HG02973 (cell line): ENCODE data around the gene RELN.
A peak's percentile ranks its signal among the peaks of the same experiment; 100 is the strongest.
"Not testable (repeated sequence)": the region's sequence is repeated elsewhere in the genome, so short reads cannot be mapped to it uniquely, and the experiment has no call there.

Experiments
- ATAC-seq: cut with Tn5 transposase; IDR thresholded peaks from one replicate; pipeline ENCODE4 v1.9.1; 2021; ENCODE audit warnings: moderate library complexity; ENCODE audit not compliant: unreplicated experiment

The RELN gene

DNA sequence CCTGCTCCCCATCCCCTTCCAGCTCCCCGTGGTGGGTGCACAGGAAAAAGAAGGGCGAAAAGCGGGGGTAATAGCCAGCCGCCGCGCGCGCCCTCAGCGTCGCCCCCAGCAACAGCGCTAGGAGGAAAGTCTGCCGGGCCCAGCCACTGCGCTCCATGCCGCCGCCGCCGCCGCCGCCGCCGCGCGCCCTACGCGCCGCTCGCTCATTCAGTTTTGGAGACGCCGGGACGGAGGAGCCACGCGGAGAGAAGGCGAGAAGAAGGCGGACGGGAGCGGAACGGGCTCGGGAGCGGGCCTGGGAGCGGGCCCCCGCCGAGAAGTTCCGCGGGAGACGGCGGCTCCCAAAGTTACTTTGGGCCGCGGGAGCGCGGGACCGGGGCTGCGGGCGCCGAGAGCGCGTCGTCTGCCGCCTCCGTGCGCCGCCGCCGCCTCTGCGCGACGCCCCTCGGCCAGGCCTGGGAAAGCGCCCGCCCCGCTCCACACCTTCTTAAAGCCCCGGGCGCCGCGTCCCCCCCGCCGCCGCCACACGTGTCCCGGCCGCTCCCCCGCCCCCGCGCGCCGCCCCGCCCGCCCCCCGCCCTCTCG lies at the start of gene RELN:
TSS of gene RELN (minus strand) at position 459 of the 585 bp plus-strand sequence. CDS start at position 157, 302 bp downstream.
- ATAC-seq, result no peak

DNA sequence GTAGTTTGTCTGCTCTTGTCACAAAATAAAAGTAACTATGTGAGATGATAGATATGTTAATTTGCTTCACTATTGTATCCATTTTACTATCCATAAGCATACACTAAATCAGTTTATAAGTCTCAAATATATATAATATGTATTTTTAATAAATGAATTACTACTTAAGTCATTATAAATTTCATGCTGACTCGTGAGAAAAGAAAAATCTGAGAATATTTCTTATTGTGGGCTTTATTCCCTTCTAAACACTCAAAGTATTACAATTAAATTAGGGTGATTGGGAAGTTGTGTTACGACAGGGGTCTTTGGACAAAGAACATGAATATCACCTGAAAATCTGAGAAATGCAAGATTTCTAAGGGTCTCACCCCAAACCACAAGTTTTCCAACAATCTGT lies 48.7 kb upstream of the RELN start:
- ATAC-seq, result no peak

DNA sequence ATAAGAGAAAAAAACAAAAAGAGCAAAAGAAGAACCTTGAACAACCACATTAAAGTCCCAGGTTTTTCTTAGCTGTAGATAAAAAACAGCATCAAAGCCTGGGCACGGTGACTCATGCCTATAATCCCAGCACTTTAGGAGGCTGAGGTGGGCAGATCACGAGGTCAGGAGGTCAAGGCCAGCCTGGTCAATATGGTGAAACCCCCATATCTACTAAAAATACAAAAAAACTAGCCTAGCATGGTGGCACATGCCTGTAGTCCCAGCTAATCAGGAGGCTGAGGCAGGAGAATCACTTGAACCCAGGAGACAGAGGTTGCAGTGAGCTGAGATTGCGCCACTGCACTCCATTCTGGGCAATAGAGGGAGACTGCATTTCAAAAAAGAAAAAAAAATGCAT lies 47.4 kb upstream of the RELN start:
- not testable (repeated sequence) for ATAC-seq

DNA sequence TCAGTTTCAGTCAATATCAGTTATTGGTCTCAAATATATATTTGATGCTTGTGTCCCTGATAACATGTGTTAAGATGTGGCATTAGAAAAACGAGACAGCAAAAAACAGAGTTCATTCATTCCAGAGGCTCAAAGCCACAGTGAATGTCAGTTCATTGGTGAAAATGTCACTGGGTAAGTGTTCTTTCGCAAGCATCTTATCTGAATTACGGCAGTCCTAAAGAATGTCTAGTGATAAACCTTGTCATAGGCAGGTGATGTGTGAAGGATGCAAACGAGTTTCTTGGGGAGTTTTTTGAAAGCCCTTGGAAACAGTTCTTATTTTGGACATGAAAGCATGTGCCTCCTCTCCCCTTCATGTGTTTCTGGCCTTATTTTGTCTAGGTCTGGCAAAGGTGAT lies 45.9 kb upstream of the RELN start:
- no peak for ATAC-seq

DNA sequence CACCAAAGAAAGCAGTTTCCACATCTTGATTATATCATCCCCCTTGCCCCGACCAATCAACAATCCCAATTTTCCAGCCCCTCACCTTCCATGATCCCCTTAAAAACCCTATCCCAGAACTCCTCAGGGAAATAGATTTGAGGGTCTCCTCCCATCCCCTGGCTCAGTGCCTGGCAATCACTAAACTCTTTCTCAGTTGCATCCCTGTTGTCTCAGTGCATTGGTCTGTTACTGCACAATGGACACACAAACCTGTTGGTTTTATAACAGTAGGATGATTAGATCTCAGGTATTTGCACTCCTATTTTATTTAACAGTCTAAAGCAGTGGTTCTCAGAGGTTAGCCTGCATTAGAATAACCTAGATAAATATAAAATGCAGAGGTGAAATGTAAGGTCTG lies 45.2 kb upstream of the RELN start:
- ATAC-seq, result no peak

DNA sequence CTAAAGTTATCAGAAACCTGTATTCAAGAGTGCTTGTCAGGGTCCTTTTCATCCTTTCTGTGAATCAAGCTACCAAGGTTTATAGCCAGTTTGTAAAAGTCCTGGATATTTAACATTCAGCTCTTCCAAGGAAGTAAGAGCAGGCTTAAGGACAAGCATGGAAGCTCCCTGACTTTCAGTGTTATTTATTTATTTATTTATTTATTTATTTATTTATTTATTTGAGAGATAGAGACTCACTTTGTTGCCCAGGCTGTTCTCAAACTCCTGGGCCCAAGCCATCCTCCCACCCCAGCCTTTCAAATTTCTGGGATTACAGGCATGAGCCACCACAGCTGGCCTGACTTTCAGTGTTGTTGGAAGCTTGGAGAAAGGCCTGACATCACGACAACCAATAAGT lies 44.4 kb upstream of the RELN start:
- no peak for ATAC-seq

DNA sequence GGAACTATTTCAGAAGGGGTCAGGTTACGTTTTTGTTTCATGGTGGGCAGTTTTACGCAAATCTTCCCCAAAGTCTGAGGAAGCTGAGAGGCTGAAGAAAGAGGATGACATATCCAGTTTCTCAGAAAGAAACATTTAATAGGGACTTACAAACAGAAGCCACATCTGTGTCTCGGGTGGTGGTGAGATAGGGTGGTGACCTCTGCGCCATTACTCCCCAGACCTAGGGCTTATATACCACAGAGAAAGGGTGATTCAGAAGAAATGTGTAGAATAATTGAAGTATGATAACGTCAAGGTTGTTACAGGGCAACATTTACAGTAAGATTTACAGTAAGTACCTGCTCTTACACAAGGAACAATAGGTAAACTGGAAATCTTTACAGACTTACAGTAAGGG lies 43.0 kb upstream of the RELN start:
- no peak for ATAC-seq

DNA sequence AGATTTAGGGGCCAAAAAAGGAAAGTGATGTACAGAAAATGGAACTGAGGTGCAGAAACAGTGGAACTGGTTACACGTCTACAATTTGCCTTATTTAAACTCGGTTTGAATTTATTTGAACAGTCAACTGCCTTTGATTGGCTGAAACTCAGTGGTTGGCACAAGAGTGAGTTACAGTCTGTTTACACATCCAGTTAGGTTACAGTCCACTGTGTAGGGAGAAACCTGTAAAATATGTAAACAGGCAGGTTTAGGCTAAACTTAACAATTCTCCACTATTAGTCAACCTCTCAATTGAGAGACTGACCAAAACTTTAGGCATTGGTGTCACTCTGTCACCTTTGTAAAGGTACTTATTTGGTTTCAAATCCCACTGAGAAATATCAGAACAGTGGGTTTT lies 40.3 kb upstream of the RELN start:
- no peak for ATAC-seq

DNA sequence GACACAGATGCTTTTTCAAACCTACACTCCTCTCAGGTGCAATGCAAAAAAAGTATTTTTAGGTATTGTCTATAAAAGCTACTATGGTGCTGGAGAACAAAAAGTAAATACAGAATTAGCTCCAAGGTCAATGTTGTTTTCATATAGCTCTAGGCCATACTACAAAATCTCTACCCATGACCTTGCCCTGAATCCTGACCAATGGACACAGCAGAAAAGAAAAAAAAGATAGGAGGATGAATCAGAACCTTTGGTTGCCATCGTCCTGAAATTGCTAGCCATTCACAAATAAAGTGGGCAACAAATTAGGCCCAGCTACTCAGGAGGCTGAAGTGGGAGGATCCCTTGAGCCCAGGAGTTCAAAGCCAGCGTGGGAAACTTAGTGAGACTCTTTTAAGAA lies 35.2 kb upstream of the RELN start:
- no peak for ATAC-seq

DNA sequence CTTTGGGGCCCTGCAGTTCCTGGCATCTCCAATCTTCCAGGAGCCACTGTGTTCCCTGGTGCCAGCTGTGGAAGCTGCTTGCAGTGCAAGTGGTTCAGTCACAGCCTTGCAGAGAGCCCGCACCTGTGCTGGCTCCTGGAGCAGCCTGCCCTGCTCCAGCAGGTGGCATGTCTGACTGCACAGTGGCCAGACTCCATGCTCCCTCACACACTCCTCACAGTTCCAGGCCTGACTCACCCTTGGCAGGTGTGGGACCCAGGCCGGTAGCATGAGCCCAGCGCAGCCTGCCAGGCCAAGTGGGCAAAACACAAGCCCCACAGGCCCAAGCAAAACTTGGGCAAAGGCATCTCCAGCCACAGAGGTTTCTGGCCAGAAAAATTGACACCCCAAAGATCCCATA lies 33.6 kb upstream of the RELN start:
- no peak for ATAC-seq

DNA sequence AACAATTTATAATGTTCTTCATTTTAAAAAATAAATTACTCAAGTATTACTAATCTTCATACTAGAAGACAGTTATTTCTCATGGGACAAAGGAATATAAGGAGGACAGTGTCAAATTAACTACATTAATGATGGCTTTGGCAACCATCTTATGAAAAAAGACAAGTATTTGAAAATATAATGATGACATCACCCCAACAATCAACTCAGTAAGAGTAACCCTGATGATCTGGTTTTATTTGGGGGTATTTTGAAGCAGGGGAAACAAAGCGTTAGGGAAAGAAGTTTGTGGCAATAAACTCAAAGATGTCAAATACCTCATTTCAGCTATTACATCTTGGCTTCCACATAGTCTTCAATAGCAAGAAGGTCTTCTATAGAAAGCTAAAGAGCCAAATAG lies 29.0 kb upstream of the RELN start:
- ATAC-seq, result no peak

DNA sequence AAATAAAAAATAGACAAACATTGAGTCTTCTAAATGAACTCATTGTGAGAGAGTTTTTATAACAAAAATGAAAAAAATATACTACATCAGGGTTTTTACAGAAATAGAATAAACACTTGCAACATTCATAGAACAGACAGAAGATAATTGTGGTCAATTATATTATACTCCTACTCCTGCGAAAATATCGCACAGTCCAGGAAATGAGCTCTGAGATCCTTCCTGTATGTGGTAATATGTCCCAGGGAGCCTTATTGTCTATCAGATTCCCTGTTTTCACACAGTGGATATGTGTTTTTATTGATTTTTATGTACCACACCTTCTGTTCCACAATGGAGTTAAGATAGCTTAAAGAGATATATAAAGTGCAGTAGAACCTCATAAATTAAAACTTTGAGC lies 27.5 kb upstream of the RELN start:
- no peak for ATAC-seq

DNA sequence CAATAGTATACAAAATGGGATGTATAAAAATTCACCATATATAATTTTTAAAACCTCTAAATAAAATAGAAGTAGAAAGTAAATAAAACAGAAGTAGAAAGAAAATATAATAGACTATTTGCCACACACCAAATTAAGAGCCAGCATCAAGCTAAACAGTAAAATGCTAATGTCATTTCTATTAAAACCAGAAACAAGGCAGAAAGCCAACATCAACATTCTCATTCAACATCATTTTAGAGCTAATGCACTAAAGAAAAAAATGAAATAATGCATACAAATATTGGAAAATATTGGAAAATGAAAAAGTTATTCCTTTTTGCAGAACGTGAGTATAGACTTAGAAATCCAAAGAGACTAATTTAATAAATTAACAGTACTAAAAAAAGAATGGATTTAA lies 23.4 kb upstream of the RELN start:
- ATAC-seq, result no peak

DNA sequence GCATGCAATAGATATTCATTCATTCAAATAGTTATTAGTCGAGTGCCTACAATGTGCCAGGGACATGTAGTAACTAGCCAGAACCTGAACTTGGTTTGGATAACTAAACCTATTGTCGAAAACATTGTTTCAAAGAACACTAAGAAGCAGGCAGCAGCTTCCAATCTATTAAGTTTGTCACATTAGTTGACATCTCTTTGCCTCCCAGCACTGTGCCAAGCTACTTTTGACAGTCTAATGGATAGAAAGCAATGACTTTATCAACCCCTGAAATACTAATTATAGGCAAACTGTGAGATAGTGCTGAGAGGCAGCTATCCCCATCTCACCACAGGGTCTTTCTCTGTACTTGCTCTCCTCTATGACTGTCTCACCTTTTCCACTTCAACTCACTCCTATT lies 22.4 kb upstream of the RELN start:
- ATAC-seq, result no peak

DNA sequence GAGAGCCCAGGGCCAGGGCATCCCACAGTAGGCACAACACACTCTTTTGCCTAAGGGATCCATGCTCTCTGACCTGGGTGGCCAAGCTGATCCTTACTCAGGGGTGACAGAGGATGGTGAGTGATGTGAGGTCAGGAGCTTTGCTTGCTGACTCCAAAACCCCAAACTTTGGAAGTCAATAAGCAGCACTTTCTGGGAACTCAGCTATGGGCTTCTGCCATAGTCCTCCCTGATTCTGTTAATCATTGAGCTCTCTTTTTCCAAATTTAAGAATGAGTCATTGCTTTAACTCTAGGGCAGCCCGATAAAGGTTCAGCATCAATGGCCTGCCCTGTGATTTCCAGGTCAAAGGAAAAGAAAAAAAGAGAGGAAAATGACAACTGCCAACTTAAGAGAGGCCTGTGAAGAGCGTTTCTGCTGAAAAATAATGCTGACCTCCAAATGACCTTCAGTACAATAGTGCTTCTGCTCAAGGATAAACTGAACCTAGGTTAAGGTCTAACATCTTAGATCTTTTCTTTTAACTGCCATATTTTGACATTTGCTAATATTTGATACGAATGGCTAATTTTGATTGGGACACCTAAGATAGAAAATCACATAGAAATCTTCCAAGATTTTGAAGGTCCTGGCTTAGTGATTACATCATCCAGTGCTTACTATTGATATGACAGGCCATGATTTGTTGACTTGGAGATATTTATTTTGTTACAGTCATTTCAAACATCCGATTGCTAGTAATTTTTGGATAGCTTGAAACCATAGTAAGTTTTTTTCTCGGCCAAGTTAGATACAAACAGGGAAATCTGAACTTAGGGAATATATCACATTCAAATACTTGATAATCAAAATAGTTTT lies 20.8 kb upstream of the RELN start:
- ATAC-seq, result no peak

DNA sequence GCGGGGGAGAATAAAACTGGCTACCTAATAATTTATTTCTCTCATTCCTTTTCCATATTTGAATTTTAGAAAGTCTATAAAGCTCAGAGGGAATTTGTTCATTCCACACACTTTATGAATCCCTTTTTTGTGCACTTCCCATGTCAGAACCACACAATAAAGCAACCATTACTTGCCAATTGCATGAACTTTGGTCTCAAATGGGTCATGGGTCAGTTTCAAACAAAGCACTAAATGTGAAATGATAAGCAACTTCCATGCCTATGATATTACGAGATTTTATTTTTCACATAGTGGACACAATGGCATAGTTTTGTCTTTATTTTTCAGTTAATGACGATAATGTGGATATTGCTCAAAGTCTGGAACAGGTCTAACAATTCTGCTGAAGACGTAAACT lies 18.6 kb upstream of the RELN start:
- ATAC-seq, result no peak

DNA sequence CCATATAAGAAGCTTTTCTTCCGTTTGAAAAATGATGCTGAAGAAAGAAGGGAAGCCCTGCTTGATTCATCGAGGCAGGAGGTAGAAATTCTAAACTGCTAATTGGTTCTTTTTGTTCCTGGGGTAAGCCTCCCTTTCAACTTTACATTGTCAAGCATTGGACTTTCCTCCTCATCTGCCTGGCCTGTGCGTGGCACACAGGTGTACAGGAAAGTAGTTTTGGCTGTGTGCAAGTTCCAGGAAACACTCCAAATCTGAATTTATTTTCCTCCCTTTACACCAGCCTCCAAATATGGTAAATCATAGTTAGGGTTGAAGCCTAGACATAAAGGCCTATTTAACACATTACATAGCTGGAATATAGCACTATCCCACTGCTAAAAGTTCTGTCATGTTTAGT lies 18.2 kb upstream of the RELN start:
- ATAC-seq, result no peak

DNA sequence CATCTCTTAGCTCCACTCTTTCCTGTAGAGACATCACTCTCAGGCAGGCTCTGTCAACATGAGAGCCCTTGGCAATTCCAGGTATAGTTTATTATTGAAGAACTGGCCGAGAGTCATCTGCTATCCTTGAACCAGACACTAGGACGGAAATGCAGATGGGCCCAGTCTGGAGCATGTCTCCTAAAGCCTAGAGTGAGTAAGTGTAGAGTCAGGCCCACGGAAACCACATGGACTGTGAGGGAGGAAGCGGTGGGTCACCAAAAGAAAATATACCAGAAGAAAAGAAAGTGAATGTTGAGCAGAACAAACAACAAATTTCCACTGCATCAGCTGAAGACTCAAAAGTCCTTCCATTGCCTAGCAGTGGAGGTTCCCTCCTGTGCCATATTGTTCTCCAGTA lies 15.7 kb upstream of the RELN start:
- no peak for ATAC-seq

DNA sequence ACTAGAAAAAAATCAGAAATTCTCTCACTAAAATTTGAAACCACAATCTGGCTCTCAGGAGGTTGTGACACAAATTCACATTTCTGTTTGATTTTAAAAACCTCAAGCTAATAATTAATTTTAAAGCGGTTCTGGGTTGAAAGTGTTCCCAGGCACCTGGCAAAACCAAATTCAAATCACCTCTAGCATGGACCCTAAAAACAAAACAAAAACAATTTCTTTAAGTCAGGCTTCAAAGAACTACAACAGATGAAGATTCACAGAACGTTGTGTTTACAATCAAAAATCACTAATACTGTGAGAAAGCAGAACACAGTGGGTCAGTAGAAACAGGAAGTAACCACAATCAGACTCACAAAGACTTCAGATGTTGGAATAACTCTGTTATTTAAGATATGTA lies 7.2 kb upstream of the RELN start:
- ATAC-seq, result peak; percentile 63

DNA sequence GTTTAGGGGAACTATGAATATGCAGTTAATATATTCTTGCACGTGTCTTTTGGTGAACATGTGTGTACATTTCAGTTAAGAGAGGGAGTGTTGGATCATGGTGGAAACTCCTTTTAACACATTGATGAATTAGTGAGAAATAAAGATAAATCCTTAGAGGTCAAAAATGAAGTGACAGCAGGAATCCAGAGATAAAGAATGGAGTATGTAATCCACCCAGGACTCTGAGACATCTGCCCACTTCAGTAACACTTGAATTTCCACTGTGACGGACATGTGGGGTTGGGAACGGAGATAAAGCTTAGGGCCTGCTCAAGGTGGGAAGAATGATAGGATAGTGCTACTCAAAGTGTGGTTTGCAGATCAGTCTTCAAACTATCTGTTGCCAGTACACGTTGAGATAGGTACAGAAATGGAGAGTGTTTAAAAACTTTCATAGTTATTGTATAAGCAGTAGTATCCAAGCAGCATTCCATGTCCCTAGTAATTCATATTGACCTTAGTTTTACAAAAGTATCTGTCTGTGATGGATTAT lies 6.6 kb upstream of the RELN start:
- ATAC-seq, result no peak

DNA sequence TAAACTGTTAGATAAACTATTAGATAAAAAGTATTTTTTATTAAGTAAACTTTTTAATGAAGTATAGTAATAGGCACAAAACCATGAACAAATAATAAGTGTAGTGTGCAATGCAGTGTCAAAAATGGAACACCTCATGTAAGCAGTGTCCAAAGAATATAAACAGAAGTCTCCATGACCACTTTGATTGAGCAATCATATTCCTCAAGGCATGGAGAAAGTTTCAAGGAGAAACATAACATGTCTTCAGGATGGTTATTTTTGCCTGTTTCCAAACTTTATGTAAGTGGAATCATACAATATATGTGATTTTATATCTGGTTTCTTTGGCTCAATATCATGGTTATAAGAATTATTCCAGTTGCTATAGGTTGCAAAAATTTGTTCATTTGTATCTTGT lies 6.1 kb upstream of the RELN start:
- ATAC-seq, result no peak

DNA sequence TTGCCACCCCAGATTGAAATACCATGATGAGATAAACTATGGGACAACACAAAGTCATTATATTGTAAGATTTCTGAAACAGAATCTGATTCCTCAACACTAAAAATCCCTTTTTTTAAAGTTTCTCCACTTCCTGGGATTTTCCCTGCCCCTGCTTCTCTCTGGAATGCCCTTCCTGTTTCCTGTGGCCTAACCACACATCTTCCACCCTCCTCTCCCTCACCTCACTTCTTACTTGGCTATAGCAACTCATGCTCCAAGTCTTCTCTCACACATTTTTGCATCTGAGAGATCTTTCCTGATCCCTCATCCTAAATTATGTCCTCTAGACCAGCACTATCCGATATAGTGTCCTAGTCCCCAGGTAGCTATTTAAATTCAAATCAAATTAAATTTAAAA lies 4.1 kb upstream of the RELN start:
- no peak for ATAC-seq

DNA sequence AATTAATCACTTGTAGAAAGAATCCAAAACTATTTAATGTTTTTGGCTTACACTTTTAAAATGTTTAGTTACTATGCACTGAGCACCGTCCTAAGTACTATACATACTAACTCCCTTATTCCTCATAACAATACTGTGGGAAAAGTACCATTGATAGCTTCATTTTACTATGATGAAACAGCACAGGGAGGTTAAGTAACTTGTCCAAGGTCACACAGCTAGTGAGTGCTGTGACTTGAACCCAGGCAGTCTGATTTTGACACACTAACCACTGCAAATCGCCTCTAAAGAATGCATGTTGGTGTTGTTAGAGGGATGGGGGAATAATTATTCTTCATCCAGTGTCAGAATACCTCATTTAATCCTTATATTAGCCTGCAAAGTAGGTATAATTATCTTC lies 1.9 kb upstream of the RELN start:
- no peak for ATAC-seq
